Nephron progenitor cell (in vitro differentiated cells): ENCODE data around the gene MAP2K2.

ENCODE experiments used
- DNase-seq: peaks from one replicate; pipeline ENCODE4 v3.0.0; 2021
- H3K27ac Mint-ChIP-seq: 2 replicates; pipeline ENCODE4 v1.8.0; 2021; ENCODE audit warnings: mild to moderate bottlenecking, moderate library complexity, mixed read lengths
- H3K27me3 Mint-ChIP-seq: 2 replicates; pipeline ENCODE4 v1.8.0; 2021; ENCODE audit warnings: mild to moderate bottlenecking, low read depth, mixed read lengths; ENCODE audit not compliant: poor library complexity
- H3K36me3 Mint-ChIP-seq: 2 replicates; pipeline ENCODE4 v1.8.0; 2021; ENCODE audit warnings: low read depth, mixed read lengths
- H3K4me1 Mint-ChIP-seq: 2 replicates; pipeline ENCODE4 v1.8.0; 2021; ENCODE audit warnings: mixed read lengths
- H3K4me3 Mint-ChIP-seq: 2 replicates; pipeline ENCODE4 v1.8.0; 2021; ENCODE audit warnings: mild to moderate bottlenecking, moderate library complexity, mixed read lengths
- H3K9me3 Mint-ChIP-seq: 2 replicates; pipeline ENCODE4 v1.8.0; 2021; ENCODE audit warnings: mild to moderate bottlenecking, moderate library complexity, mixed read lengths
- TF ChIP-seq, protein P1 (sequence below): fragments of 200-600 bp; sonication (generic); IDR thresholded peaks from 2 replicates; pipeline ENCODE4 v1.5.0; 2021; ENCODE audit warnings: antibody characterized with exemption

The MAP2K2 gene

GRCh38 chr19:4103080-4103433, 20.9 kb downstream of the MAP2K2 start:
- Mint-ChIP-seq H3K27ac (no peak overlapping the region), H3K9me3 (no peaks in the 10 kb centered on the region), H3K36me3 (peaks cover 55% of the 10 kb centered on the region), H3K4me1 (no peaks in the 10 kb centered on the region), H3K4me3 (no peak overlapping the region), H3K27me3 (no peaks in the 10 kb centered on the region)
- TF ChIP-seq, protein P1, sequence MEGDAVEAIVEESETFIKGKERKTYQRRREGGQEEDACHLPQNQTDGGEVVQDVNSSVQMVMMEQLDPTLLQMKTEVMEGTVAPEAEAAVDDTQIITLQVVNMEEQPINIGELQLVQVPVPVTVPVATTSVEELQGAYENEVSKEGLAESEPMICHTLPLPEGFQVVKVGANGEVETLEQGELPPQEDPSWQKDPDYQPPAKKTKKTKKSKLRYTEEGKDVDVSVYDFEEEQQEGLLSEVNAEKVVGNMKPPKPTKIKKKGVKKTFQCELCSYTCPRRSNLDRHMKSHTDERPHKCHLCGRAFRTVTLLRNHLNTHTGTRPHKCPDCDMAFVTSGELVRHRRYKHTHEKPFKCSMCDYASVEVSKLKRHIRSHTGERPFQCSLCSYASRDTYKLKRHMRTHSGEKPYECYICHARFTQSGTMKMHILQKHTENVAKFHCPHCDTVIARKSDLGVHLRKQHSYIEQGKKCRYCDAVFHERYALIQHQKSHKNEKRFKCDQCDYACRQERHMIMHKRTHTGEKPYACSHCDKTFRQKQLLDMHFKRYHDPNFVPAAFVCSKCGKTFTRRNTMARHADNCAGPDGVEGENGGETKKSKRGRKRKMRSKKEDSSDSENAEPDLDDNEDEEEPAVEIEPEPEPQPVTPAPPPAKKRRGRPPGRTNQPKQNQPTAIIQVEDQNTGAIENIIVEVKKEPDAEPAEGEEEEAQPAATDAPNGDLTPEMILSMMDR = no peak
- DNase-seq = no peak

DNA sequence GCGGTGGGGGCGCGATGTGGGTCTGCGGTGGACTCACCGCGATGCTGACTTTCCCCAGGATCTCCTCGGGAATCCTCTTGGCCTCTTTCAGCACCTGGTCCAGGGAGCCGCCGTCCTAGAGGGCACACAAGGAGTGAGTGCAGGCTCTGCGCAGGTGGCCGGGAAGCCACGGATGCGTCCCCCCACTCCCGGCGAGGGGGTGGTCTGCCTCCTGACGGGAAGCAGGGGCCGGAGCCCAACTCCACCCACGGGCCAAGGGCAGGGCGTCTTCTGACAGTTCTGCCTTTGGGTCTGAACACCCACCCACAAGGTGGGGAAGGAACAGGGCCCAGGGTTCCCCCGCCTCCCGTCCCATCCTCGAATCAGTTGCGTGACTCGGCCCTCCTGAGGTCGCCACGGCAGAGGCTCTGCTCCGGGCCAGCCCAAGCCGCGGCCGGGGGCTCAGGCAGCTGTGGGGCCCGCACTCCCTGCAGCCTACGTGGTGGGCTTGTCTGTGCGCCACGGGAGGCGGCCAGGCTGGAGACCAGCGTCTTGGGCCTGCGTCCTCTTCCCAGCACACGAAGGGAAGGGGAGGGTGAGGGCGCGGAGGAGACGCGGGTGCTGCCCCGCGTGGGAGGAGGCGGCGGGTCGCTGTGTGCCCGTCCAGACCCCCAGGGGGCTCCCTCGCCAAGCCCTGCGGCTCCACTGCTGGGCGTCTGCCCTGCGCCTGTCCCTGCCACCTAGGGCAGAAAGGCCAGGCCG, 21.4 kb downstream of the MAP2K2 start:
- Mint-ChIP-seq H3K4me3 (no peak overlapping the region), H3K27me3 (no peaks in the 10 kb centered on the region), H3K36me3 (peaks cover 52% of the 10 kb centered on the region), H3K9me3 (no peaks in the 10 kb centered on the region), H3K27ac (no peak overlapping the region), H3K4me1 (no peaks in the 10 kb centered on the region)
- TF ChIP-seq, protein P1 = no peak
- DNase-seq = no peak

GRCh38 chr19:4101496-4101770, 22.5 kb downstream of the MAP2K2 start:
- H3K36me3 Mint-ChIP-seq = peaks cover 54% of the 10 kb centered on the region
- H3K27me3 Mint-ChIP-seq = no peaks in the 10 kb centered on the region
- no peak overlapping the region for H3K4me3 Mint-ChIP-seq
- no peaks in the 10 kb centered on the region for H3K9me3 Mint-ChIP-seq
- H3K4me1 Mint-ChIP-seq = no peaks in the 10 kb centered on the region
- no peak overlapping the region for H3K27ac Mint-ChIP-seq
- TF ChIP-seq, protein P1 = no peak
- DNase-seq = no peak

- TF ChIP-seq, protein P1 = no peak
- no peak for DNase-seq
- H3K27me3 Mint-ChIP-seq = no peaks in the 10 kb centered on the region
- H3K36me3 Mint-ChIP-seq = peaks cover 51% of the 10 kb centered on the region
- H3K27ac Mint-ChIP-seq = no peak overlapping the region
- no peak overlapping the region for H3K4me3 Mint-ChIP-seq
- no peaks in the 10 kb centered on the region for H3K9me3 Mint-ChIP-seq
- no peaks in the 10 kb centered on the region for H3K4me1 Mint-ChIP-seq
These were observed 23.1 kb downstream of the MAP2K2 start for GRCh38 chr19:4100647-4101495.

GRCh38 chr19:4099041-4099764, 24.7 kb downstream of the MAP2K2 start:
- TF ChIP-seq, protein P1 = no peak
- Mint-ChIP-seq H3K9me3 (no peaks in the 10 kb centered on the region), H3K4me3 (no peak overlapping the region), H3K27ac (no peak overlapping the region), H3K36me3 (peaks cover 34% of the 10 kb centered on the region), H3K27me3 (no peaks in the 10 kb centered on the region), H3K4me1 (no peaks in the 10 kb centered on the region)
- no peak for DNase-seq
